ENCODE data around the gene IL4I1.

IL4I1 gene

DNA sequence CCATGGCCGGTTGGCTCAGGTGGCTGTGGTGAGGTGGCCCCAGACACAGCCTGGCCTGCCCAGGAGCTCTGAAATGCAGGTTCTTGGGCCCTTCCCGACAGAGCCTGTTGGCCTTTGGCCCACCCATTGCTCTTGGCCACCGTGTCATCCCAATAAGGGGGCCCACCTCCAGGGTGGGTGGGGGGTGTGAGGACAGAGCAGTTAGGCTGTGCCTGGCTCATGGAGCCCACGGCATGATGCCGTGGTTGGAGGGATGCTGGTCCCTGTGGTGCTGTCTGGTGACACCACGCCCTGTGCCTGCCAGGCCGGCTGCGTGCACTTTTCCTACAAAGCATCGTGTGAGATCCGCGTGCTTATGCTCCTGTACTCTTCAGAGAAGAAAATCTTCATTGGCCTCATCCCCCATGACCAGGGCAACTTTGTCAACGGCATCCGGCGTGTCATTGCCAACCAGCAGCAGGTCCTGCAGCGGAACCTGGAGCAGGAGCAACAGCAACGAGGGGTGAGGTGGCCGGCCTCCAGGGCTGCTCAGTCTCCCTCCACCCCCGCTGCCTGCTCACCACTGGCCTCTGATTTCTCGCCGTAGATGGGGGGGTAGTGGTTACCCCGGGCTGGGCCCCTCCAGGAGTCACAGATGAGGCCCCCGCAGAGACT lies 36.9 kb downstream of the IL4I1 start:
- Histone ChIP-seq H3K4me3 (ENCODE audit: low read depth, low read length) (no peak overlapping the region), H3K36me3 (replicated peaks) (peaks cover 78% of the 10 kb centered on the region), H3K27me3 (replicated peaks) (no peaks in the 10 kb centered on the region), H3K27ac (peak overlapping the region; percentile 58)
- no peak for DNase-seq
- no peak for TF ChIP-seq CTCF (IDR thresholded peaks at IDR 0.05; ENCODE audit: low read depth, low read length, missing control alignments)
- in situ Hi-C loops (cut with HindIII; ENCODE audit: low pct_ligation_motif_present, low sequenced_read_pairs), result no loop called here

DNA sequence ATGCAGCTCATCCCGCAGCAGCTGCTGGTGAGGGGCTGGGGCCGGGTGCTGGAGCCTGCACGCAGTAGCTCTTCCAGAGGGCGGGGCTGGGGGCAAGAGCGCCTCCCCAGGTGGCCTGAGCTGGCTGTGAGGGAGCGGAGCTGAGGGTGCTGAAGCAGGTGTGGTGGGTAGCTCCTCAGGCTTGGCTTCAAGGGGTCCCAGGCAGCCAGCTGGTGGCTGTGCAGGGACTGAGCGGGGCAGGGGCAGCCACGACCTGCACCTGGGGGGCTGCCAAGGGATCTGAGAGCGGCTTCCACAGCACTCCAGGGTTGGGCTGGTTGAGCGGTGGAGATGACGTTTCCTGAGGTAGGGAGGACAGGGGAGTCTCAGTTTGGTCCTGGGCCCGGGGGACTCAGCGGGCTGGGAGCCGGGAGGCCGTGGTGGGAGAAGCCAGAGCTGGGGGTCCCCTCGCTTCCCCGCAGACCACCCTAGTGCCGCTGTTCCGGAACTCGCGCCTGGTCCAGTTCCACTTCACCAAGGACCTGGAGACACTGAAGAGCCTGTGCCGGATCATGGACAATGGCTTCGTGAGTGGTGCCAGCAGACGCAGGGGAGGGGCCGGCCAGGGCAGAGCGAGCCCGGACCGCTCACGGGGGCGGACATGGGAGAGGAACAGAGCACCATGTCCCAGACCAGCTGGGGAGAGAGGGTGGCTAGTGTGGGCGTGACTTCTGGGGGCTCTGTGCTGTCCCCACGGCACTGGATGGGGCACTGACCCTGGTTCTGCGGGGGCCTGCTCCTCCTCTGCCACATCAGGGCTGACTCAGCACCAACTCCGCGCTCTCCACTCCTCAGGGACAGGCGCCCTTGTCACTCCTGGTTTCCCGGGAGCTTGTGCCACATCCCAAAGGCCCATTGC lies 38.4 kb downstream of the IL4I1 start:
- H3K4me3 ChIP-seq (ENCODE audit: low read depth, low read length), result no peak overlapping the region
- no peak for TF ChIP-seq CTCF (IDR thresholded peaks at IDR 0.05; ENCODE audit: low read depth, low read length, missing control alignments)
- in situ Hi-C loops (cut with HindIII; ENCODE audit: low pct_ligation_motif_present, low sequenced_read_pairs), result no loop called here
- no peaks in the 10 kb centered on the region for H3K27me3 ChIP-seq (replicated peaks)
- H3K27ac ChIP-seq, result peak overlapping the region; percentile 58
- DNase-seq, result no peak
- peaks cover 68% of the 10 kb centered on the region for H3K36me3 ChIP-seq (replicated peaks)

DNA sequence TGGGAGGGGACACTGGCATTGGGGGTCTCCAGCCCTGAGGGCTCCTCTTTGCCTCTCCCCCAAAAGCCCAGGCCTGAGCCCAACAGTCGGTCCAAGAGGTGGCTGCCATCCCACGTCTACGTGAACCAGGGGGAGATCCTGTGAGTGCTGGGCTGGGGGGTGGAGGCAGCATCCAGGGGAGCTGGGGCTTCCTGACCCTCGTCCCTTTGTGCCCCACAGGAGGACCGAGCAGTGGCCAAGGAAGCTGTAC lies 38.9 kb downstream of the IL4I1 start:
- in situ Hi-C loops (cut with HindIII; ENCODE audit: low pct_ligation_motif_present, low sequenced_read_pairs), result no loop called here
- TF ChIP-seq CTCF (IDR thresholded peaks at IDR 0.05; ENCODE audit: low read depth, low read length, missing control alignments), result no peak
- no peak overlapping the region for H3K27ac ChIP-seq

GRCh38 chr19:49857061-49857837 lies 39.4 kb downstream of the IL4I1 start:
- no peak for DNase-seq
- in situ Hi-C loops (cut with HindIII; ENCODE audit: low pct_ligation_motif_present, low sequenced_read_pairs), result no loop called here
- Histone ChIP-seq H3K4me3 (ENCODE audit: low read depth, low read length) (no peak overlapping the region), H3K27ac (no peak overlapping the region), H3K36me3 (replicated peaks) (peaks cover 64% of the 10 kb centered on the region), H3K27me3 (replicated peaks) (no peaks in the 10 kb centered on the region)
- no peak for TF ChIP-seq CTCF (IDR thresholded peaks at IDR 0.05; ENCODE audit: low read depth, low read length, missing control alignments)

More for the DNA sequence above, 38.9 kb downstream of the IL4I1 start:
- Histone ChIP-seq H3K4me3 (ENCODE audit: low read depth, low read length) (no peak overlapping the region), H3K36me3 (replicated peaks) (peaks cover 64% of the 10 kb centered on the region), H3K27me3 (replicated peaks) (no peaks in the 10 kb centered on the region)
- DNase-seq, result no peak

DNA sequence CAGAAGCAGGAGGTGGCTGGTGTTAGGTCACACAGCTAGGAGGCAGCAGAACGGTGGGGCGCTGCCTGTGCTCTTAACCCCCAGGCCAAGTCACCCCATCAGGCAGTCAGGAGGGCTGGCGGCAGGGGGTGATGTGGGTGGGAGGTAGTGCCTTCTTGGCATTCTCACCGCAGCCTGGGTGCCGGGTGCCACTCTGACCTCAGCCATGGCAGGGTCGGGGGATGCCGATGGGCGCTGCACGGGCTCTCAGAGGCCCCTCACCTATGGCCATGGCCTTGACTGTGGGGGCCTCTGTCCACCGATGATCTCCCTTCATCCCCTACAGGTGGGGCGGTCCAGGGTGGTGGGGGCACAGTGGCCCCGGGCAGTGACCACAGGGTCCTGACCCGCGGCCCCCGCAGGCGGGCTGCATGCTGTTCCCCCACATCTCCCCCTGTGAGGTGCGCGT lies 40.1 kb downstream of the IL4I1 start:
- Histone ChIP-seq H3K27me3 (replicated peaks) (no peaks in the 10 kb centered on the region), H3K27ac (no peak overlapping the region), H3K4me3 (ENCODE audit: low read depth, low read length) (no peak overlapping the region), H3K36me3 (replicated peaks) (peaks cover 60% of the 10 kb centered on the region)
- in situ Hi-C loops (cut with HindIII; ENCODE audit: low pct_ligation_motif_present, low sequenced_read_pairs), result no loop called here
- no peak for DNase-seq
- TF ChIP-seq CTCF (IDR thresholded peaks at IDR 0.05; ENCODE audit: low read depth, low read length, missing control alignments), result no peak

All from brain microvascular endothelial cell (primary cell).